TTC549 (cell line): ENCODE results near the gene AKAIN1.

Source experiments
- FAIRE-seq: peaks from 2 replicates; lab custom pipeline; 2012; peaks lifted over from hg19 to GRCh38; lab: Jason Lieb, UNC

AKAIN1 gene

DNA sequence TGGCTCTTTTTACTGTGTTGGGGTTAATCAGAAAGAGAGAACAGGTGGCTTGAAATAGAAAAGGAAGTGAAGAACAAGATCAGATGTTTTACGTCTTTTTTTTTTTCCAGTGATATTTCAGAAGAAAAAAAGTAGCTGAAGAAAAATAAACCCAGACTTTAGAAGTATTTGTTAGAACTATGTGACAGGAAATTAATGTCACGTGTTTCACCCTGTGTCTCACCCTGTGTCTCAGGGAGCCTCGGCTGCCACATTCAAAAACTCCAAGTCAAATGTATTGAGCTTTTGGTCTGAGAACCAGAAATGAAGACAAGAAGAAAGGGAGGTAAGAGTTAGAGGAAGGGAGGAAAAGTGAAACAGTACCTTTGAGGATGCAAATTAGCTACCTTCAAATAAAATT is 38.0 kb downstream of the AKAIN1 start:
- no peak for FAIRE-seq

DNA sequence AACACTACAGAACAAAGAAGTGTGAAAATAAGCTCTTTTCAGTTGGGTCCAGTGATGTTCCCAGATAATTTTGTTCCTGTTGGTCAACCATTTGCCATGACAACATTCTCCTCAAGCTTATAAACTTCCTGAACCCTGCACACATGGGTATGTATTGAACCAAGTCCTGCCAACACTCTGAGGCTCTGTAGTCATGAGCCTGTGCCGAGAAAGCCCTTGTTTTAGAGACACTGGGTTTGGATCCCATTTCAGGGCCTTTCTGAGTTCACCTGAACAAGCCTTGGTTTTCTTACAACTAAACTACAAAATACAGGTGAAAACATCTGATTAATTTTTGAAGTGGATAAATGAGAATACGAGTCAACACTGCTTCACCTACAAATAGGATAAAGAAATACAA is 38.5 kb downstream of the AKAIN1 start:
- no peak for FAIRE-seq

DNA sequence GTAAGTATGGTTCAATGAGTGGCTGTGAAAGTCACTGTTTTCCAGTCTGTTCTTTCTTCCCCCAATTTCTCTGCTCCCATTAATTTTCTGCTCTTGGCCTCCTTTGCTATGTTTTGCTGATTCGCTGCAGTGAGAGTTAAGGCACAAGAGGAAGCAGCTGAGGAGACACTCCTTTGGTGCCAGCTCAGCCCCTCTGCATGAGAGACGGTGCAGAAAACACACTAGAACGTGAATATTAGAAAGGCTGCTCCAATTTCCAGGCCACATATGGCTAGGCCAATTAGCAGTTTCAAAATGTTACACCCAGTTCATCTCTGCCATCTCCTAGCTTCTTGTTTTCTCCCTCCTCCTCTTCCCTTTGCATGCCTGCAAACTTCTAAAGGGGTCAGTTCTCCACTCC is 38.9 kb downstream of the AKAIN1 start:
- FAIRE-seq = no peak

DNA sequence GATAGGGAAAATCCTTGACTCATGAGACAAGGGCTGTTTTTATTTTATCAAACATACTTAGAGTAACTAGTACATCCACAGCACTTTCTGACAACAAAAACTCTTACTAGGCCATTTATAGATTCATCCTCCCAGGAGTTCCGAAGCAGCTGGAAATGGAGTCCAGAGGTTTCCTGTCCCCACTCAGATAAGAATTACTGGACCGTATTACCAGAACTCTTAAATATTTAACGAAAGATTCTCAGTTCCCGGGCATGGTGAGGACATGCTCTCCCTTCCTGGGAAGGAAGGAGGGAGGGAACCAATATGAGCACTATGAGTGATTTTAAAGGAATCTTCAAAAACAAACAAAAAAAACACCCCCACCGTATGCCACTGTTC is 41.2 kb downstream of the AKAIN1 start:
- FAIRE-seq = no peak

DNA sequence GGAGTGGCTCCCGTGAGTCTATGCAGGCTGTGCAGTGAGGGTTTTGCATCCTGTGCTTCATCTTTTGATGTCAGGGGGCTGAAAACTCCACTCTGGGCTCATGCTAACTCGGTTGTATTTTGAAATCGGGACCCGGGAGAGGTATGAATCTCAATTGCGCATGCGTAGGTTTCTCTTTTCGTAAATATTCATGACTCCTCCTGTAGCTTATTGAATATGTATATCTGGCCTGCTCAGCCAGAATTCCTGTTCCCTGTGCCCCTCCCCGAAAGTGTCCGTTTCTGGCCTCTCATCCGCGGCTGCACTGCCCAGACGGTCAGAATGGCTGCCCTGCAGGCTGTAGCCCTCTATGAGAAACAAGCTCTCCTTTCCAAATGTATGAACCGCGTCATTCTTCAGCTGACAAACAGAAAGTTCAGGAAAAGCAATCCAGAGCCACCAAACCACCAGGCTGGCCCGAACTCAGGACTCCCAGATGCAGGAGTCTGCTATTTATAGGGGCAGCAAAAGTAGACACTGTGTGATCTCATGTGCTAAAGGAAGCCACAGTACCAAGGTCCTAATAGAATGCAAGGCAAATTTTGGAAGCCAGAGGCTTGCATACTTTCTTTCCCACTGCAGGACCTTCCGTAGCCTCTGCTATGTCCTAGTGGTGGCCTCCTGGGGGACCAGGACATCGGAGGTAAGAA is 41.7 kb downstream of the AKAIN1 start:
- FAIRE-seq = no peak

DNA sequence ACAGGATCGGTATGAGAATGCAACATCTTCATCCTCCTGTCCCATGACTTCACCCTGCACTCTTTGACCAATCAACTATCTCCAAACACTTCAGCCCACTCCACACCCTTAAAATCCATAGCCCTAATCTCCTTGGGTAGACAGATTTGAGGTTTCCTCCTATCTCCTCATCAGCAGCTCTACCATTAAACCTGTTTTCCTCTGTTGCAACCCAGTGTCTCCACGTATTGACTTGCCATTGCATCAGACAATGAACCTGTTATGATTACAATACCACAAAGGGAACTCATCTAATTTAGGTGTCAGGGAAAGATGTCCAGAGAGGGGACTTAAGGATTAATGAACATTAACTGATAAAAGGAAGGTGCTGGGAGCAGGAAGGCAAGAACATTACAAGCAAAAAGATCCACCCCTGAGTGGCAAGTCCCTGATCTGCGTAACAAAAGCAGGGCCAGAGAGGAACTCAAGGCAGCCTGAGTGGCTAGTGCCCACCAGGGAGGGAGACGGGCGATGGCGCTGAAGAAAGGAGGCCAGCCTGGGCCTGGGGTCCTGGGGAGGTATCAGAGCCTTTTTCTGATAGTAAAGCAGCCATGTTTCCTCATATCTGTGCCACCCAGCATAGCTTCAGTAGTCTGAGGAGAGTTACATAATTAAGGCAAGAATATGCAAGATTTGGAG is 44.6 kb downstream of the AKAIN1 start:
- no peak for FAIRE-seq

DNA sequence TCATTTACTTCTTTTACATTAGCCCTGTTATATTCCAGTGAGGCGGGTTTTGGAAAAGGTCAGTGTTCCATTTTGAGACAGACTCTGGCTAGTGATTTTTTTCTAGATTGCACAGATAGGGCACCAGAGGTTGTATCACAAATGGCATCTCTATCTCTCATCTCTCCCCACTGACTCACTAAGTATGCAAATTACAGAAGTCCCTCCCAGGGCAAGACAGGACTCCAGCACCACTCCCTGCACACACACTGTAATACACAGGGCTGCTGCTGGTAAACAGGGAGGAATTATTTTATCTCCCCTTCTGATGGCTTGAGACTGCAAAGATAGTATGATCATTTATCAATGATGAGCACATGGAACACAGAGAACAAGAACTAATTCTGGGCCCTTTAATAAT is 46.2 kb downstream of the AKAIN1 start:
- FAIRE-seq = no peak

DNA sequence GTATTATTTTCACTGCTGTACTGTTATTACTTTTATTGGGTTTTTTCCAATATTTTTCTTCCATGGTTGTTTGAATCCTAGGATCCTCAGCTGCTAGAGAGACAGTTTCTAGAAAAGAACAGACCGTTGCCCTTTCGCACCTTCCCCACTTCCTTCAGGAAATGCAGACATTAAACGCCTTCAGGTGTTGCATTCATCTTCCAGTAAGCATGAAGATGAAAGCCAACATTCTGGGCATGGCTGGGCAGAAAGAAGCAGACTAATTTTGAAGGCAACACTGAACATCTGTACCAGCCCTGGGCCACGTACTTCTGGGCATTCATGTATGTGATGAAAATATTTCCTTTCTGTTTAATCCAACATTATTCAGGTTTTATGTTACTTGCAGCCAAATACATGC is 51.0 kb downstream of the AKAIN1 start:
- no peak for FAIRE-seq

DNA sequence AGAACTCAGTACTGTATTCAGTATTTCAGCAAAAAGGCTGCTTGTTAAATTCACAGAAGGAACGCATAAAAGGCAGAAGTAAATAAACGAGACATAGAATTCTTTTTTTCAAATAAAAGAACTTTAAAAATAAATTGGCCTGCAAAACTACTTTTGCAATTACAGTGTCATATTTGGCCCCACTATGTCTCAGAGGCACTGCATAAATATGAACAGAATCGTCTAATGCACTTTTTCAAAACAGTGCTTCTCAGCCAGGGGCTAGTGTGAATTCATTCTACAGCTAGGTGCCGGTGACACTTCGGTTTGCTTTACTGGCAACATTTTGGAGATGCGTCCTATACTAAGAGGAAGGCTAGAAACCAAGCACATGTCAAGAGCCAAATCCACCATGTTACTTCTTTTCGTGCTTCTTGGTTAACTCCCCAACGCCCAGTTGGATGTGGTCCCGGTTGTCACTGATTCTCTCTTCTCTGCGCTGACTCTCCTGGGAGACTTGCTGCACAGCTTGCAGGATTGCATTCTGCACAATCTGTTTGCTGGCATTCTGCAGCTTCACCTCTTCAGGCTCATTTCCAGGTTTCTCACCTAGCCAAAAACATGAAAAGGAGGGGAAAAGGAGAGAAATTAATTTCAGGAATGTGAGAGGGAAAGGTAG is 51.8 kb downstream of the AKAIN1 start:
- no peak for FAIRE-seq

DNA sequence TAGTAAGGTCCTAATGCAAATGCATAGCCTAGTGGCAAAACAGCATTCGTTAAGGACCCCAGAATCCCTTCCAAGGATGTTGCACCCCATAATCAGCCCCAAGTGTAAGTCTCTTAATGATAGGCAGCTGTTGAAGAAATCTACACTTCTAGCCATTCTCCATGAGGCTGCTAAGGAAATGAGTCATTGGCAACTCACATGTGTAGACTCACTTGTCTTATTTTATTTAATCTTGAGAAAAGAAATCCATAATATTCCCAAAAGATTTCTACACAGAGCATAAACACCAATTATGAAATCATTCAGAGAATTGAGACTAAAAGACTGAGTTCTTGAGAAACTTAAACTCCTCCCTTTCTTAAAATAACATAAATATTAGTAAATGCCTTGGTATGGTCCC is 52.4 kb downstream of the AKAIN1 start:
- no peak for FAIRE-seq

DNA sequence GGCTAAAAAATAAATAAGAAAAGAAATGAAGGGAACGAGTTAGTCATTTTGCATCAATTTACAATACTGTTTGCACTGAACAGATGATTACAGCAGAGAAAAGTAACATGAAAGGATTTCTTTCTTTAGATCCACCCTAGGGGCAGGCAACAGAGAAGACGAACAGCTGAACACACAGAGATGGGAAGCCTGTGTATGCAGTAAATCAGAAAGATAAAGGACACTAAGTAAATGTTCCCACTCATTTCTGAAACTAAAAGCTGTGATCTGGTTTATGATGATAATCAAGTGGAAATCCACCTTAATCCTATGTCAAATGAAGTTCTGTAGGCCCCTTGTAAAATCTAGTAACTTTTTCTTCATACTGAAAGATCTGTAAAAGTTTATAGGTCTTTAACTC is 54.2 kb downstream of the AKAIN1 start:
- FAIRE-seq = no peak

DNA sequence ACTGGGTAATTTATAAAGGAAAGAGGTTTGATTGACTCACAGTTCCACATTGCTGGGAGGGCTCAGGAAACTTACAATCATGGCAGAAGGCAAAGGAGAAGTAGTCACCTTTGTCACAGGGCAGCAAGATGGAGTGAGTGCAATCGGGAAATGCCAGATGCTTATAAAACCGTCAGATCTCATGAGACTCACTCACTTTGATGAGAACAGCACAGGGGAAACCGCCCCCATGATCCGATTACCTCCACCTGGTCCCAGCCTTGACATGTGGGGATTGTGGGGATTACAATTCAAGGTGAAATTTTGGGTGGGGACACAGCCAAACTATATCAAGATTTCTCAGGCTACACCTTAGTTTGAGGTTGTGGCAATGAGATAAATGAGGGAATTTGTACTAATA is 54.9 kb downstream of the AKAIN1 start:
- FAIRE-seq = no peak

DNA sequence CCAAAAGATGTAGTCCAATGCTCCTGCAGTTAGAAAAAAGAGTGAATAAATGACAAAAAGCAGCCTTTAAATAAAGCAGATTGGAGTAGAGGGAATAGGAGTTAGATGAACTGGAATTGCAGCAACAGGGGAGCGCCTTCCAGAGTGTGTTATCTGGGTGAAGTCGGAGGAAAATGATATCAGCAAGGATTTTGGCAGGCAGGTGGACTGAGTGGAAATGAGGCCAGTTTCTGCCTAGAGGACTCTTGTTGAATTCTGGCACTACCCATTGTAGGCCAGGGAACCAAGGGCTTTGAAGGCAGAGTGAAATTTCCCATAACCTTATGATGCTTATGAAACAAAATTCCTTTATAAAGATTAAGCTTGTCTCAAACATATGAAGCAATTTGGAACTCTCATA is 59.8 kb downstream of the AKAIN1 start:
- no peak for FAIRE-seq

DNA sequence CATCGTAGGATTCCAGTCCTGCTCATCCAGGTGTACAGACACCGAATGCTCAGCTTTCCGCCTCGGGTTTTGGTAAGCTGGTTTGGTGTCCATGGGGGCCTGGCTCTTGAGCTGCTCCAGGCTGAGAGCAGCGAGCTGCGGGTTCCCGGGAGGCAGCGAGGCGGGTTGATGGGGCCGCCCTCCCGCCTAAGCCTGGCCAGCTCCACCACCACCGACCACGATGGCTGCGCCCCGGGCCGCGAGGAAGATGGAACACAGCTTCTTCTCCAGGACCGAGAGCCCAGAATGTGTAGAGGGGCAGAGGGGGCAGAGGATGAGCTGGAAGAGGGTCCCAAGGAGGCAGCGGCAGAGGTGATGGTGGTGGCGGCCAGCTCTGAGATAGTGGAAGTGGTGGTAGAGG is 64.1 kb downstream of the AKAIN1 start:
- no peak for FAIRE-seq

DNA sequence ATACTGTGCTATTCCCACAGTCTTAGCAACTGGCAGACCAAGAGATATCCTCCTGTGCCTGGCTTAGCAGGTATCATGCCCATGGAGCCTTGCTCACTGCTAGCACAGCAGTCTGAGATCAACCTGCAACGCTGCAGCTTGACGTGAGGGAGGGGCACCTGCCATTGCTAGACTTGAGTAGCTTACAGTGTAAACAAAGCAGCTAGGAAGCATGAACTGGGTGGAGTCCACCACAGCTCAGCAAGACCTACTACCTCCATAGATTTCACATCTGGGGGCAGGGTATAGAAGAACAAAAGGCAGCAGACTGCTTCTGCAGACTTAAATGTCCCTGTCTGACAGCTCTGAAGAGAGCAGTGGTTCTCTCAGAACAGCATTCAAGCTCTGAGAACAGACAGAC is 74.8 kb downstream of the AKAIN1 start:
- no peak for FAIRE-seq

DNA sequence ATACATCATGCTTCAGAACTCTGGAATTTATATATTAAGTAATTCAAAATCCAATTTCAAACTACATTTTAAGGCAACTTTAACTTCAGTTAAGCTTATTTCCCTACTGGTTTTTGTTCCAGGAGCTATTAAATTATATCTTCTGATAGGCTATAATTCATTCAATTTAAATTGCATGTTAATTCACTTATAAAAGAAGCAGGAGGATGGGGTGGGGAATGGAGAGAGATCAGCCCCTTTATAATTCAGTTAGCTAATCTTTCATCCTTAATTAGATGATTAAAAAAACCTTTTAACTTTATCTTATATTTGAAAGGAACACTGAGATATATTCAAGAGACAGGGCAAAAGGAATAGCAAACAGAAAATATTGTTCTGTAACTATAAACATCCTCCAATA is 86.8 kb downstream of the AKAIN1 start:
- no peak for FAIRE-seq

DNA sequence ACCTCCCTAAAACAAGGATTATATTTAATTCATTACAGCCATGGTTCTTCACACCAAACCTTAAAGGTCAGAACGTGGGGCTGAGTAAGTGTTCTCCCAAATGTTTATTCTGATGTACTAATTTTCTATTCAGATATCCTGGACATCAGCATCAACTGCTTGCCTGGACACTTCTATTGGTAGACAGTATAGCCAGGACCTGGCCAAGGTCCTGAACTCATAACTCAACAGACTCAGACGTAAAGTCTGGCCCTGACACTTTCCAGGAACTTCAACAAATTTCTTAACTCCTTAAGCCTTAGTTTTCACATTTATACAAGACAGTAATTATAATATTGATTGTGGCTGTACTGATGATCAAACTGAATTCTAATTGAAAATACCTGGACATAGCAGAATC is 89.1 kb downstream of the AKAIN1 start:
- FAIRE-seq = no peak

DNA sequence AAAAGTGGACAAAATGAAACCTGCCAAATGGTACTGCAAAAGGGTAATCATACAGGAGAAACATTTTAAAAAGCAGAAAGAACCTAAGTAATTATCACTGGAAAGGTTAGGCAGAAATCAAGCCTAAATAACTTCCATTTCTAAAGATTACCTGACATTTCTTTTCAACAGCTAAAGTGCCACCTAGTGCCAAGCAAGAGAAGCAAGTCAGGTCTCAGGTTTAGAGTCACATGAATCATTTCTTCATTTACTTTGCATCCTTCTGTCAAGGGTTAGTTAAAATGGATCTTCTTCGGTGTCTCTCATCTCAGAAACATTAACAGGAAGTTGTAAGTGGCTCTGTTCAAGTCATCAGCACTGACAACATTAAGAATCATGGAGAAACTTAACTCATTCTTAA is 90.3 kb downstream of the AKAIN1 start:
- FAIRE-seq = no peak

DNA sequence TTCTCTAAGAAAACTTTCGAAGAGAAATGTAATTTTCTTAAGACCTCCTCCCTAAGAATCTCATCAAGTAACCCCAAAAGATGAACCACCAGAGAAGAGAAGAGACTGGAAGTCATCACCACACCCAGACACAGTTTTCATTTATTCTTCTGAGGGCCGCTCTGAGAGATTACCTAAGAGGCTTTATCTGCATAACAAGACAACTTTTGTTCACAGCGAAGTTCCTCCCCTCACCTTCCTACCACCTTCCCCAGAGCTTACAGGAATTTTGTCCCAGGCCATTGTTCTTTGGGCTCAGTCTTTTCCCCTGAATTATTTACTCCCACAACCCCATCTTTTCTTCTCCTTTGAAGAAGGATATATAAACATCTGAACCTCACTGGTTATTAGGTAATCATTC is 92.8 kb downstream of the AKAIN1 start:
- no peak for FAIRE-seq

DNA sequence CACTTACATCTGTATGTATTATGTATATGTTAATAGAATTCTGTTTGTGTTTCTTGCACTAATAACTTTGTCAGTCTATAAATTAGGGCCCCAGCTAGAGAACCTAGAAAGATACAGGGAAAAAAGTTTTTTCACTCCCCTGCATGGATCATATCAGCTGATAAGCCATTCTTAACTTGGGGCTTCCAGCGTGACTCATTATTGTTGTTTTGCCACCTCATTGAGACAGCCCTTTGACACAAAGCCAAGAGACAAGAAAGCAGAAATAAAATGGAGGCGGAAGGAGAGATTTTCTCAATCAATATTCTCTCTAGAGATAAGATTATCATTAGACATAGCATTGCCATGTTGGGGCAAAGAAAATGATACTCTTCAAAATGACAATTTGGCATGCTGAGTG is 93.4 kb downstream of the AKAIN1 start:
- FAIRE-seq = no peak

DNA sequence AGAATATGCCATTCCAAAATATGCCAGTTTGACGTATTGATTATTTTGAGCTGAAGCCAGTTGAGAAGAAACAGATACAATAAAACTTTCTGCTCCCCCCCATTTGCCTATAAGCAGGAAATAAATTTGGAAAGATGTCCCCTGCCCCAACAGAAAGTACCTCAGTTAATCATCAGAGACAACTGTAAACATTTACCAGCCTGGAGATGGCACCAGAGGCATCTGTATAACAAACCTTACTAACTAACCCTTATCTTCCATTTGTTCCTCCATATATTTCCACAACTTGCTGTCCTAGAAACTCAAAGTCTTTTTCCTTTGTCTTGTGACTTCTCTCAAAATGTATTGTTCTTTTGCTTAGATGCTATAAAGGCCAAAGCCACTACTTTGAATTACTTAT is 93.8 kb downstream of the AKAIN1 start:
- no peak for FAIRE-seq

DNA sequence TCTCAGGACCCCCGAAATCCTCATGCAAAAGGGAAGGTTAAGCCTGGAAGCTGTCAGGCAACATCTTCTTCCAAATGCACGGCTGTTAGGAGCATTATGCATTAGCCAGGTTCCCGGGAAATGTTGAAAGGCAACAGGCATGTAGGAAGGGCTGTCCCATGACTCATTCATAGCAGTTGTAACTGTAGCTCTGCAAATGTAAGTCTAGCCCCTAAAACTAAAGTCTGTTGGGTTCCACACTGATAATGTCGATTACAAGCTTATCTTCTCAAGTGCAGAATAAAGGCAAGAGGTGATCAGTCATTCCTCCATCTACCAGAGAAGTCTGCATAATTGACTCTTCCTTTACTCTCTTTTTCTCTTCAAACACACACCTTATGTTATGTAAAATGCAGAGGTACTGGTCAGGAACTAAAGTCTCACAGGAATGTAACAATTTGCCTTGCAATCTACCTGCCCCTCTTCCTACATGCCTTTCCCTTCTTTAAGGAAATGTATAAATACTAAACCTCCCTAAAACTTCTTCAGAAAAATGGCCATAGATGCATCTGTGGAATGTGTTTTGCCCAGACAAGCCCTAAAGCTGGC is 99.8 kb downstream of the AKAIN1 start:
- no peak for FAIRE-seq

DNA sequence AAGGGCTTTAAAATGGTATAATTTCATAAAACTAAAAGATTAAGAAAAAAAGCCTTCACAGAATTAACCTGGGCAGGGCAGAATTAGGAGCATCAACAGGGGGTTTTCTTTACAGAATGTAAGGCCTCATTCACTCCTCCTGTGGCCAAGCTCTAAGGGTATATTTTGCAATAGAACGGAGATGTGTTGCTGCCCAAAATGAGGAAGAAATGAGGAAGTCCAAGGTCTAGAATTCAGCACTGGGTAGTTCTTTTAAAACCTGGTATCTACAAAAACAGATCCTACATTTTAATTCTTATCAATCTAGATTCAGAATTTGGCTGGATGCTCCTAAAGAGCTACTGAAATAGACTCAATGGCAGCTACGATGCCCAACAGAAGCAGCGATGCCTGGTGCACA is 101.8 kb downstream of the AKAIN1 start:
- FAIRE-seq = no peak

DNA sequence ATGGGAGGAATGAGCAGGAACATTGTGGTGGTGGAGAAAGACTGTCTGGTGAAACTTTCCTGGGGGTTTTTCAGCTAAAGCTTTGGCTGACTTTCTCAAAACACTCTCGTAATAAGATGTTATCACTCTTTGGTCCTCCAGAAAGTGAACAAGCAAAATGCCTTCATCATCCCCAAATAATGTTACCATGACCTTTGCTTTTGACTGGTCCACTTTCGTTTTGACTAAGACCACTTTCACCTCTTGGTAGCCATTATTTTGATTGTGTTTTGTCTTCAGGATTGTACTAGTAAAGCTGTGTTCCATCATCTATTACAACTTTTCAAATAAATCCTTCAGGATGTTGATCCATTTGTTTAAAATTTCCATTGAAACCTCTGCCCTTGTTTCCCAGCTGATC is 103.2 kb downstream of the AKAIN1 start:
- FAIRE-seq = no peak
